HG03520 (cell line): ENCODE results near the gene OR2A2.

Source experiments
- ATAC-seq: cut with Tn5 transposase; IDR thresholded peaks from one replicate; pipeline ENCODE4 v1.9.1; 2021; ENCODE audit warnings: mild to moderate bottlenecking, moderate library complexity; ENCODE audit not compliant: unreplicated experiment

Gene OR2A2

DNA sequence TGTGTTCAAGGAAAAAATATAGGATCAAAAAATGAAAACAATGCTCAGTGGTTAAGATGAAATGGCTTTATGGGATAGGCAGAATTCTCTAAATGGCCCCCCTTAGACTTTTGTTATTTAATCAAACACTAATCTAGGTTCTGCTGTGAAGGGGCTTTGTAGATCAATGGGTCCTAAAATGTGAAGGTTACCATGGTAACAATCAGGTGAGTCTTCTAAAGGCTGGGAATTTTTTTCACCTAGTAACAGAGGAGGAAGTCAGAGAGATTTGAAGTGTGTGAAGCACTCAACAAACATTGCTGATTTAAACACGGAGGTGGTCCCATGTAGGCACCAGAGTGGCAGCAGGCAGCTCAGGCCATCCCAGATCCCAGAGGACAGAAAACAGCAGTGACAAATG is 24.7 kb downstream of the OR2A2 start:
- ATAC-seq, result no peak

- ATAC-seq, result no peak
These were observed 28.1 kb downstream of the OR2A2 start for GRCh38 chr7:144137501-144137900.

GRCh38 chr7:144142187-144142586 is 32.8 kb downstream of the OR2A2 start:
- ATAC-seq, result no peak

- ATAC-seq, result no peak
These were observed 35.0 kb downstream of the OR2A2 start for GRCh38 chr7:144144426-144144825.

DNA sequence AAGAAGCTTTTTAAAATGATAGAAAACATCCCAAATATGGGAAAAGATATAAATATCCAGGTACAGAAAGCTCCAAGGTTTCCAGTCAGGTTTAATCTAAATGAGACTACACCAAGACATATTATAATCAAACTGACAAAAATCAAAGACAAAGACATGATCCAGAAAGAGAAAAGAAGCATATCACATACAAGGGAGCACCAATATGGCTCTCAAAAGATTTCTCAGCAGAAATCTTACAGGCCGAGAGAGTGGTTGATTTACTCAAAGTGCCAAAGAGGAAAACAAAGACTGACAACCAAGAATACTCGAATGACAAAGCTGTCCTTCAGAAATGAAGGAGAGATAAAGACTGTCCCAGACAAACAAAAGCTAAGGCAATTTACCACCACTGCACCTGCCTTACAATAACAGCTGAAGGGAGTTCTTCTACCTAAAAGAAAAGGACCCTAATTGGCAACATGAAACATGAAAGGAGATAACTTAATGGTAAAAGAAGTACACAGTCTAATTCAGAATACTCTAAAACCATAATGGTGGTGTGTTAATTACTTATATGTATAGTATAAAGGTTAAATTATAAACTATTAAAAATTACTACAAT is 38.9 kb downstream of the OR2A2 start:
- no peak for ATAC-seq

- ATAC-seq, result no peak
These were observed 49.5 kb downstream of the OR2A2 start for GRCh38 chr7:144158861-144159260.
